GM12801 (cell line): Measurements from ENCODE around the gene KLHL6.

Source experiments
- CTCF ChIP-seq: IDR thresholded peaks from one replicate; pipeline ENCODE4 v1.5.1; 2011; ENCODE audit warnings: control low read depth; ENCODE audit not compliant: insufficient read length; ENCODE audit errors: extremely low read depth

KLHL6 gene

GRCh38 chr3:183439515-183439914 is 116.0 kb downstream of the KLHL6 start:
- TF ChIP-seq CTCF, result no peak

- TF ChIP-seq CTCF, result no peak
Measured at GRCh38 chr3:183438735-183439134, 116.8 kb downstream of the KLHL6 start.

GRCh38 chr3:183437666-183438564 is 117.6 kb downstream of the KLHL6 start:
- no peak for TF ChIP-seq CTCF
